HG03432 (cell line): ENCODE data around the gene MLKL.
A peak's percentile ranks its signal among the peaks of the same experiment; 100 is the strongest.
"Not testable (repeated sequence)": the region's sequence is repeated elsewhere in the genome, so short reads cannot be mapped to it uniquely, and the experiment has no call there.

Experiments
- ATAC-seq: cut with Tn5 transposase; IDR thresholded peaks from one replicate; pipeline ENCODE4 v1.9.1; 2021; ENCODE audit warnings: mild to moderate bottlenecking, moderate library complexity; ENCODE audit not compliant: unreplicated experiment

Gene MLKL

DNA sequence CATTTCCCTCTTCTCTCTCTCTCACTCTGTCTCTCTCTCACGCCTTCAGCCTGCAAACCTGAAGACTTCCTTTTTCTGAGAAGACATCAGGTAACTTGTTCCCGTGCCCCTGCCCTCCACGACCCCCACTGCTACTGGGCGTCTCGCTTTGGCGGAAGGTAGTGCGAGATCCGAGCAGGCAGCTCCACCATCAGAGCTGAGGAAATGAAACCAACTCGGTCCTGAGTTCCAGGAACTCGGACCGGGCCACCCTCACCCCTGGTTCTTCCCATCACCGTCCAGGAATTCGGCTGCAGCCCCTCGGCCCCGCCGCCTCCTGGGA, 585 bp downstream of the MLKL start:
- peak; percentile 25 for ATAC-seq

DNA sequence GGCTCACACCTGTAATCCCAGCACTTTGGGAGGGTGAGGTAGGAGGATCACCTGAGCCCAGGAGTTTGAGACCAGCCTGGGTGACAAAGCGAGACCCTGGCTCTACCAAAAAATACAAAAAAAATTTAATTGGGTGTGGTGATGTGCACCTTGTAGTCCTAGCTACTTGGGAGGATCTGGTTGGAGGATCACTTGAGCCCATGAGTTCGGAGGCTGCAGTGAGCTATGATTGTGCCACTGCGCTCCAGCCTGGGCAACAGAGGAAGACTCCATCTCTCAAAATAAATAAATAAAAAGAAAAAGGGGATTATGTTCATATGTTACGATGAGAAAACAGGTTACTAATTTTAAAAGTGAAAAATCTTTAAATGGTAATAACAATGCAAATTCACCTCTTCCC, 996 bp downstream of the MLKL start:
- ATAC-seq: no peak

DNA sequence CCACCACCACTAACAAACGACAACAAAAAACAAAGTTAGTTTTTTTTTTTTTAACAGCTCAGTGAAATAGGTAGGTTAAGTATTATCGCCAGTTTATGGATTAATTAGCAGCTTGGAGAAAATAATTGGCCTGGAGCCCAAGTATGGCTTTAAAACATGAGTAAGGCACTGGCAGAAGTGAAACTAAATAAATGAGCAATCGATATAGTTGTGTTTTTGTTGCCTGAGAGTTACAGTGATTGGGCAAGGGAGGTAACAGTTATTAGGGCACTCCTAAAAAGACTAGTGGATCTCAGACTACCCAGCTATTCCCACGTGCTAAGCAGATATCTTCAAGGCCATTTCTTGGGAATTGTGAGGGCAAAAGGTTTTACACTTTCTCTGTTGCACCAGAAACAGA, 2.4 kb downstream of the MLKL start:
- ATAC-seq: no peak

DNA sequence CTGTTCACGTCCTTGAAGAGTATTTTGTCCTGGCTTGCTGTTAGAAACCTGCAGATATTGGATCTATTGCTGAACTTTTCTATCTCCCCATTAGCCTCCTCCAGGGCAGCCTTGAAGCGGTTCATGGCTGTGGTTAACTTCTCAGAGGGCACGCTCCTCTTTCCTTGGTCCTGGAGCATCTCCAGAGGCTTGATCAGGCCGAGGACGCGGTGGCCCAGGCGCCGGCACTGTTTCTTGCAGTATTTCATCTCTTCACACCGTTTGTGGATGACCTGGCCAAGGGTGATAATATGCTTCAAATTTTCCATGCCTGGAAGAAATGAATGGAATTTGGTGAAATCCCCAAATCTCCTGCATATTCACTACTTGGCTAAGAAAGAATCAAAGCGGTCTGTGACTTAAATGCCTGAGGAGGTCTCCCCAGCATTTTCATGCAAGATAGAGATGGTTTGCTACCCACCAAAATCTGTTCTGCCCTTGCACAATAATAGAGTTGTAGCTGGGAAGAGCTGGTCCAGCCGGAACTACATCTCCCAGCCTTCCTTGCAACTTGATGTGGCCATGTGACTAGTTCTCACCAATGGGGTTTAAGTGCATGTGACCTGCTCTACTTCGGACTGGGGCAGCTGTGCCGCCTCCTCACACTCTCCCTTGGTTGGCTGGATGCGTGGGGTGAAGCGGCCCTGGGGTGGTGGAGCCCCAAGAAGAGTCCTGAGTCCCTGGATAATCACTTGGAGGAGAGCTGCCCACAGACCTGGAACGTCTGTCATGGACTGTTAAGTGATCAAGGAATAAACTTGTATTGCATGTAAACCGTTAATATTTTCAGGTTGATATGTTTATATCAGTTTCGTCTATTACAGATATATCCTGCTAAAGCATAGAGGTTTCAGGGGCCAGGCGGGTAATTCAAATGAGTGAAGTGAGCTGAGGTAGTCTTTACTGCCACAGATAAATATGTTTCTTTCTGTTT, 4.9 kb downstream of the MLKL start:
- ATAC-seq: peak; percentile 77

DNA sequence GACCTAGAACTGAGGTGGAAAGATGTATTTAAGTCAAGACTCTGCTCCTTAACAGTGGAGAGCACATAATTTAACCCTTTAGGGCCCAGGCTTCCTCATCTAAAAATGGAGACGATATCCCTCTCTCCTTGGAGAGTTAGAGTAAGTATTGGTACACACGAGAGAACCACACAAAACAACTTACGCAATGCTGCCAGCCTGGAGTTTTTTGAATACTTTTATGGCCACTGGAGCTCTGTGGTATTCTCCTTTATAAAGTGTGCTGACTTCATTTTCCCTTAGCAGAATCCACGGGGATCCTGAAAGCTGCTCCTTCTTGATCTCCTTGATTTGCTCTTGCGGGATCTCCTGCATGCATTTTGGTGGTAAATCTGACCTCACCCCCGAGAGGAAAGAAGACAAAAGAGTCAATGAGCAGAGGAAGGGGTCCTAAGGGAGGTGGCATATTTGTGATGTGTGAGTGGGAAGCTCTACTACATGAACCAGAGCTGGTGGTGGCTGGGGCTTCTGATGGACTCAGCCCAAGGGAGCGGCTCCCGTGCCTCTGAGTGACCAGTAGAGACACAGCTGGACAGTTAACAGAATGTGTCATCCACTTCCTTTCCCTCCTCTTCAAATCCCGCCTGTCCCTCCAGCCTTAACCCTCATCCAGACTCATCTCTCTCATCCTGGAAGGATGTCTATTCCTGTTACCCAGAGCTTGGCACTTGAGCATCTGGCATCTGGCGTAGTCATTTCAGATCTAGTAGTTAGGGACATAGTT, 9.4 kb downstream of the MLKL start:
- no peak for ATAC-seq

DNA sequence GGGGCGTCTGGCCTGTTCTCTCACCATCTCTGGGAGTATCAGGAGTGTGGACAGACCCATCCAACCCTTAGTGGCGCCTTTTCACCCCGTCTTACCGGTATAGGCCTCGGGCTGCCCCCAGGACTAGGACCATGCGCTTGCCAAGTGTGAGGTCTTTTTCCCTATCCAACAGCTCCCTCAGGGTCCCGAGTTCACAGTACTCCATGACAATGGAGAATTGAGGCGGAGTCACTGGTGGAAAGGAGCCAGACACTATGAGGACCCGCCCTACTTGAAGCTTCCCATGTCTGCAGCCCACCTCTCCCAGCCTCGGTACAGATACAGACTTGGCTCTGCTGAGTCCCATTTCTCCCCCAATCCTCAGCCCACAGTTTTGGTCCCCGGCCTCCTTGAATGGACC, 18.1 kb downstream of the MLKL start:
- no peak for ATAC-seq

DNA sequence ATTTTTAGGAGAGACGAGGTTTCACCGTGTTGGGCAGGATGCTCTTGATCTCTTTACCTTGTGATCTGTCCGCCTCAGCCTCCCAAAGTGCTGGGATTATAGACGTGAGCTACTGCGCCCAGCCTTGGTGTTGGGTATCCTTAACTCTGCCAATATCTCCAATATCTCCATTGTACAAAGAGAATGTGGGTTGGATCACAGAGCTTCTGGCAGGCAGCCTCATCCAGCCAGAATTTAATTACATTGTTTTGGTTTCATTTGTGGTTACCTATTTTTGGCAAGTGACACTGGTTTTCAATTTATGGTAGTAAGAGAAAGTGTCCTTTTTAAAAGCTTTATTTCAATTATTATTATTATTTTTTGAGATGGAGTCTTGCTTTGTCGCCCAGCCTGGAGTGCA, 20.0 kb downstream of the MLKL start:
- ATAC-seq: no peak

DNA sequence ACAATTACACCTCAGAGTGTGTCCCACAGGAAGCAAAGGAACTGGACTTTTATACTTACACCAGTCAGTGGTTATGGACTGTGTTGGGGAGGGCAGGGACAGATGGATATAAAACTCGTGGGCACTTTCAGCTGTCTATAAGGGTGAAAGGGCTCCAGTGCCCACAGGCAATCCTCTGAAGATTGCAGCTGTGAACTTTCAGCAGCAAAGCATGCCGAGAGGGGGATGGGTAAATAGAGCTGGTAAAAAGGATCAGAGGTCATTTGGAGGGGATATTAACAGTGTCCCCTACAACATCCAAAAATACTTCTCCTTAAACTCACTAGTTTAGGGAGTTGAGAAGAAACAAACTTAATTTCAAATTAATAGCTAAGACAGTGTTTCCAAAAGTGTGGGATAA, 20.7 kb downstream of the MLKL start:
- no peak for ATAC-seq

DNA sequence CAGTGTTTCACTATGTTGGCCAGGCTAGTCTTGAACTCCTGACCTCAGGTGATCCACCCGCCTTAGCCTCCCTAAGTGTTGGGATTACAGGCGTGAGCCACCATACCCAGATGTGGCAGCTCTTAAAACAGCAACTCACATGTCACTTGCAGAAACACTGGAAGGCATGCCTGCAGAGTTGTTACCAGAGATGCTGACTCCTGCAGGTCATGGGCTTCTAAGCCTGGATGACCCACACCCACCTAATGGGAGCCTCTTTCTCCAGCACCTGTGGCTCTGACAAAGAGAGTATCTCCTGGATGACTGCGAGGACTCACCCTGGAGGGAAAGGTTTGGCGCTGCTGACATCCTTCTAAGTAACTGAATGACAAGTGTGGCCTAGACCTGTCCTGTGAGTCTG, 22.8 kb downstream of the MLKL start:
- ATAC-seq: no peak

DNA sequence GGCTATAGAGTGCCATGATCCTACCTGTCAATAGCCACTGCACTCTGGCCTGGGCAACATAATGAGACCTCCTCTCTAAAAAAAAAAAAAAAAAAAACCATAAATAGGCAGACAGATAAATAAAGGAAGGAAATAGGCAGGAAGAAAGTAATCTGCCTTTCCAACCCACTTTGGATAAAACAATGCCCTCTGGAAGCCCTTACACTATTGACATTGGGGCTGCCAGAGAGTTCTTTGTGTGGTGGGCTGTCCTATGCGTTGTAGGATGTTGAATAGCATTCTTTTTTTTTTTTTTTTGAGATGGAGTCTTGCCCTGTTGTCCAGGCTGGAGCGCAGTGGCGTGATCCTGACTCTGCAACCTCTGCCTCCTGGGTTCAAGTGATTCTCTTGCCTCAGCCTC, 26.8 kb downstream of the MLKL start:
- no peak for ATAC-seq

DNA sequence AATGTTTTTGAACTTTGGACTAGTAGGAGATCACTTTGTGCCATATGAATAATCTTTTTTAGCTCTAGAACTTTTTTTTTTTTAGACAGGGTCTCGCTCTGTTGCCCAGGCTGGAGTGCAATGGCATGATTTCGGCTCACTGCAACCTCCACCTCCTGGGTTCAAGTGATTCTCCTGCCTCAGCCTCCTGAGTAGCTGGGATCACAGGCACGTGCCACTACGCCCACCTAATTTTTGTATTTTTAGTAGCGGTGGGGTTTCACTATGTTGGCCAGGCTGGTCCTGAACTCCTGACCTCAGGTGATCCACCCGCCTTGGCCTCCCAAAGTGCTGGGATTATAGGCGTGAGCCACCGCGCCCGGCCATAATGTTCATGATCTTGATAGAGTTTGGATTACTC, 31.8 kb downstream of the MLKL start:
- ATAC-seq: not testable (repeated sequence)

DNA sequence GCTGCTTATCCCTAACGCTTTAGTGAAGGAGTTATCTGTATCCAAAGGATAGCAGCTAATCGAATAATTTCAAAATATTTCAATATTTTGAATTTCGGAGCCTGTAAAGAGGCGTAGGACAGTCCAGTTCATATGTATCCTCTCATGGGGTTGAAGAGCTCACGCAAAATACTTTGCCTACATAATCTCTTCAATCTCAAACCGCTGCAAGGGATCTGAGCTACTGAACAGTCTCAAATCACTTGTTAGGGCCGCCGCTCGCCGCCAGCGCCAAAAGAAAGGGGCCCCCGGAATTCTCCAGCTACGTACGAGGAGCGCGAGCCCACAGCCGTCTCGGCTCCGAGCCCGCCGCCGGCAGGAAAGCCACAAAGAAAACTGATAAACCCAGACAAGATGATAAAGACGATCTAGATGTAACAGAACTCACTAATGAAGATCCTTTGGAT, 33.4 kb downstream of the MLKL start:
- ATAC-seq: no peak

DNA sequence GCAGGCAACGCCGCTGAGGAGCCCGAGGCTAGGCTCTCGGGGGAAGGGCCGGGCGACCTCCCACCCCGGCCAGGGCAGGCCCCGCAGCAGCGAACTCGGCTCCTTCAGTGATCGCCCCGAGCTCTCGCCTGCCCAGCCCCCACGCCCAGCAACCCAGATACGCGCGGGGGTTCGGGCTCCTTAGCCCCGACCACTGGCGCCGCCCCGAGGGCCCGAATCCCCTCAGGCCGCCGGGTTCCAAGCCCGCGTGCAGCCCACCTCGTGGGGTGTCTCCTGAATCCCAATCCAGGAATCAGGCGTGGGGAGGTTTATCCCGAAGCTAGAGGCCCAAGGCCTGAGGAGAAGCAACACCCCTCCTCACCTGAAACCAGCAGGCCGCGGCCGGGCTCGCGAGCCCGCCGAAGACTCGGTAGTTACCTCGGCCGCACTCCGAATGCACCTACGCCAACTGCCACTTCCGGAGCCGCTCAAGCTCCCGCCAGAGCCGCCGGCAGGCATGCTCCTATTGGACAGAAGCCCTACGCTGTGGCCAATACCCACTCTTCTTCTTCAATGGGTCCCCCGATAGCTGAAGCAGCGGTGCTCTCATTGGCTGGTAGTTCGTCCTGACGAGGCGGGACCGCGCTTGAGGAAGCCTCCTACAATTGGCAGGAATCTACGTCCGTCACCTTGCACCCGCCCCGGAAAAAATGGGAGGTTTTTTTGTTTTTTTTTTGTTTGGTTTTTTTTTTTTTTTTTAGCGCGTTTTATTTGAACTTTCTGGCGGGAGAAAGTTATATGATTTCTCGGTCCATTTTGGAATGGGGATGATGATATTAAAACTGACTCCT, 34.0 kb downstream of the MLKL start, which contains the start of gene RFWD3:
Gene RFWD3, minus strand, starts transcription at position 453 of the 830 bp plus-strand sequence. CDS start 5,428 bp downstream, outside the sequence.
- peak; percentile 100 for ATAC-seq

DNA sequence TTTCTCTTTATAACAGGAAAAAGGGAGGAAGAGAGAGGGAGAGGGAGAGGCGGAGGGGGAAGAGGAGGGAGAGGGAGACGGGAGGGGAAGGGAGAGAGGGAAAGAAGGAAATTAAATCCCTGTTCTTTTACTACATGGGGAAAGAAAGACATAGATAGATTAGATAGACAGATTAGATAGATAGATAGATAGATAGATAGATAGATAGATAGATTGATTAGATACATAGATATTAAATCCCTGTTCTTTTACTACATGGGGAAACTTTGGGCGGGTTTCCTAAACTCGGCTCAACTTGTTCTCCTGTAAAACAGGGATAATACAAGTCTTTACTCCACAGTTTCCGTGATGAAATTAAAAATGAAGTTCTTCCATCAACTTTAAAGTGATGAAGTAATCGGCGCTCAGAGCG, 34.6 kb downstream of the MLKL start:
- ATAC-seq: no peak

DNA sequence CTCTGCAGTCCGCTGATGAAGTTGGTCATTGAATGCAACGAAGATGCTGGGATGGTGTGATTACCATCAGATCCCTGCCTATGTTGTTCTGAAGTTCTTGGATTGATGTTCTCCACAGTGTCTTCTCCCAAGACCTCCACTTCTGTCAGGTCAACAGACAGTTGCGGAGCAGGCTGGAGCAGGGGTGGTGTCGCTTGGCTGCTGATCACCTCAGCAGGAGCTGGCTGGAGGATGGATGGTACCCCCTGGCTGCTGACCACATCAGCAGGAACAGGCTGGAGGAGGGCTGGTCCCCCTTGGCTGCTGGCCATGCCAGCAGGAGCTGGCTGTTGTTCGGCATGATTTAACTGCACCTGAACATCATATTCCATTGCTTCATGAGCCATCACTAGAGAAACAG, 39.6 kb downstream of the MLKL start:
- no peak for ATAC-seq

DNA sequence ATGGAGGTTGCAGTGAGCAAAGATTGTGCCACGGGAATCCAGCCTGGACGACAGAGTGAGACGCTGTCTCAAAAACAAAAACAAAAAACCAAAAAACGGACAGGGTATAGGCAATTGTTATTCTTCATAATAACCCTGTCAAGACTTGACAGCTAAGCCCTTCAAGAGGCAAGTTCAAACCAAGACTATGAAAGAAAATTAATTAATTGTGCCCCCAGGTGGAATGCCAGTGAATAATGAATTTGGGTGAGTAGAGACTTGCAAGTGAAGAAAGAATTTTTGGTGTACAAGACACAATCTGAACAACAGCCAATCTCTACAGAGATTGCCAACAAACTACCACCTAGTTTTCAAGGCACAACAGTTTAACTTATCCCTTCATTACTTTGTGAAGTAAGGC, 40.3 kb downstream of the MLKL start:
- ATAC-seq: no peak

DNA sequence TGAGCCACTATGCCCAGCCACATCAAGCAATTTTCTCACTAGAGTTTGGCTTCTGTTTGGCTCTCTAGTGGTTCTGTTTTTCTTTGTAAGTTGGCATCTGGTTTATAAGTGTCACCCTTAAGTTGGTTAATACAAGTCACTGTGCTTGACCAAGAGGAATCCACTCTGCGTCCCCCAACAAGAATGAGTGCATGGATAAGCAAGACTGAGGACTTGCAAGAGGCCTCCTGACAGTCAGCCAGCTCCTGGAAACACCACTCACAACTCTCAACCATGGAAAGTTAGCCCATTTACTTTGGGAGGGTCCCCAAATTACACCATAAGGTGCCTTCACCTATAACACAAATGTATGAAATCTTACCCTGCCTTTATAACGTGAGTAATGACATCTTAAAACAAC, 41.6 kb downstream of the MLKL start:
- ATAC-seq: no peak

DNA sequence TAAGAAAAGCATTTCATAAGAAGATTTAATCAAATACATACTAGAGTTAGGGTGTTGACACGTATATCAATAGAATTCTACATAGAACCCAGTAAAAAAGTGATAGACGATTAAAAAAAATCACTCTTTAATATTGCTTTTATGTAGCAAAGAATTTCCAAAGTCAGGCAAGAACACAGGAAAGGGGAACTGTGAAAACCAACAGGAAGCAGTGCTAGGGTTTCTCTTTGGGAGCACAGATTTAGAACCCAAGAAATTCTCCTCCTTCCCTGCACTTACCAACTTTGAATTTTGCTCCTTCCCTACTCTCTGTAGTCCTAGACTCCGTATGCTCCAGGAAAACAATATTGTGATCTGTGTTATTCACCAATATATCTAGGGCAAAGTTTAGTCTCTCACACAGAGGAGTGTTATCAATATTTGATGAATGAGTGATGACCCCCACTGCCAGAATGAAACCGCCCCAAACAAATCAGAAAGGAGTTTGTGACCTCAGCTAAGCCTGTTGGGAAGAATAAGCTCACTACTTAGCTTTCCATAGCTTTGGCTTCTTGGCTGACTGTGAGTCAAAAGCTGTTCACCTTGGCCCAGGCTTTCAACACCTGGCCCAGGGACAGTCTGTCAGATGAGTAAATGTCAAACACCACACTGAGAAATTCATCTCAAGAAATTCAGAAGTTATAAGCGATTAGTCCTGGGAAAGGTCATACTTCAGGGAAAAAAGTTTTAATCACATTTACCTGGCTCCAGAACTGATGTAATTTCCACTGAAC, 42.6 kb downstream of the MLKL start:
- ATAC-seq: no peak

DNA sequence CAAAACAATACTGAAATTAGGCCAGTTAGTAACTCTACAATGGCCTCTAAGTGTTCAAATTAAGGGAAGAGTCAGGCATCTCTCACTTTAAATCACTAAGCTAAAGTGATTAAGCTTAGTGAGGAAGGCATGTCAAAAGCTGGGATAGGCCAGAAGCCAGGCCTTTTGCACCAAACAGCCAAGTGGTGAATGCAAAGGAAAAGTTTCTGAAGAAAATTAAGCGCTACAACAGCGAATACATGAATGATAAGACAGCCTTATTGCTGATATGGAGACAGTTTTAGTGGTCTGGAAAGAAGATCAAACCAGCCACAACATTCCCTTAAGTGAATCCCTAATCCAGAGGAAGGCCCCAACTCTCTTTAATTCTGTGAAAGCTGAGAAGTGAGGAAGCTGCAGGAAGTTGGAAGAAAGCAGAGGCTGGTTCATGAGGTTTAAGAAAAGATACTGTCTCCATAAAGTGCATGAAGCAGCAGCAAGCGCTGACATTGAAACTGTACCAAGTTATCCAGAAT, 46.1 kb downstream of the MLKL start:
- ATAC-seq: no peak

DNA sequence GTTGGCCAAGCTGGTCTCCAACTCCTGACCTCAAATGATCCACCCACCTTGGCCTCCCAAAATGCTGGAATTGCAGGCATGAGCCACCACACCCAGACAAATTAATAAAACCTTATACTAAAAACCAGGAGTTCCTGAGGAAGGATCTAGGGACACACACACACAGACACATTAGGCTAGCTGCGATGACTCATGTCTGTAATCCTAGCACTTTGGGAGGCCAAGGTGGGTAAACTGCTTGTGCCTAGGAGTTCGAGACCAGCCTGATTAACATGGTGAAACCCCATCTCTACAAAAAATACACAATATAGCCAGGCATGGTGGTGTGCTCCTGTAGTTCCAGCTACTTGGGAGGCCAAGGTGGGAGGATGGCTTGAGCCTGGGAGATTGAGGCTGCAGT, 47.8 kb downstream of the MLKL start:
- not testable (repeated sequence) for ATAC-seq
